Measurements from ENCODE around the gene TMPRSS11B.
A peak's percentile ranks its signal among the peaks of the same experiment; 100 is the strongest.

Gene TMPRSS11B

DNA sequence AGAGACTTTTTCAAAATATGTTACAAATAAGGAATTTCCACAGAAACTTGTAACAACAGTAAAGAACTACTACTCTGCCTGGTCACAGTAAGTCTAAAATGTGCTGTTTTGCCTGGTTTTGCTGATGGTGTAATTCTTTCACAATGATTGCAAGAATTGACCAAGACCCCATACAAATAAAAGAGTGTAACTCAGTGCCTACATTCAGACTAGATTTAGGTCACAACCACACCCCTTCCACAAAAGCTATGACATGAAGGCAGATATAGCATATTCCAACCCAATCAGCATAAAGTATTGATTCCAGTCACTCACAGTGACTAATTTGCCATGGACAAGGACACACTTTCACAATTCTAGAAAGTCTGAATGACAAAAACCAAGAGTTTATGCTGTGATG, 62.1 kb downstream of the TMPRSS11B start:
- no peak overlapping the region for H3K4me3 ChIP-seq (replicated peaks; ENCODE audit: low read depth, low read length)
- peak; percentile 2 for DNase-seq (ENCODE audit: low read depth)
- TF ChIP-seq, protein P1, sequence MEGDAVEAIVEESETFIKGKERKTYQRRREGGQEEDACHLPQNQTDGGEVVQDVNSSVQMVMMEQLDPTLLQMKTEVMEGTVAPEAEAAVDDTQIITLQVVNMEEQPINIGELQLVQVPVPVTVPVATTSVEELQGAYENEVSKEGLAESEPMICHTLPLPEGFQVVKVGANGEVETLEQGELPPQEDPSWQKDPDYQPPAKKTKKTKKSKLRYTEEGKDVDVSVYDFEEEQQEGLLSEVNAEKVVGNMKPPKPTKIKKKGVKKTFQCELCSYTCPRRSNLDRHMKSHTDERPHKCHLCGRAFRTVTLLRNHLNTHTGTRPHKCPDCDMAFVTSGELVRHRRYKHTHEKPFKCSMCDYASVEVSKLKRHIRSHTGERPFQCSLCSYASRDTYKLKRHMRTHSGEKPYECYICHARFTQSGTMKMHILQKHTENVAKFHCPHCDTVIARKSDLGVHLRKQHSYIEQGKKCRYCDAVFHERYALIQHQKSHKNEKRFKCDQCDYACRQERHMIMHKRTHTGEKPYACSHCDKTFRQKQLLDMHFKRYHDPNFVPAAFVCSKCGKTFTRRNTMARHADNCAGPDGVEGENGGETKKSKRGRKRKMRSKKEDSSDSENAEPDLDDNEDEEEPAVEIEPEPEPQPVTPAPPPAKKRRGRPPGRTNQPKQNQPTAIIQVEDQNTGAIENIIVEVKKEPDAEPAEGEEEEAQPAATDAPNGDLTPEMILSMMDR (IDR thresholded peaks at IDR 0.05; ENCODE audit: low read length, missing control alignments), result no peak

DNA sequence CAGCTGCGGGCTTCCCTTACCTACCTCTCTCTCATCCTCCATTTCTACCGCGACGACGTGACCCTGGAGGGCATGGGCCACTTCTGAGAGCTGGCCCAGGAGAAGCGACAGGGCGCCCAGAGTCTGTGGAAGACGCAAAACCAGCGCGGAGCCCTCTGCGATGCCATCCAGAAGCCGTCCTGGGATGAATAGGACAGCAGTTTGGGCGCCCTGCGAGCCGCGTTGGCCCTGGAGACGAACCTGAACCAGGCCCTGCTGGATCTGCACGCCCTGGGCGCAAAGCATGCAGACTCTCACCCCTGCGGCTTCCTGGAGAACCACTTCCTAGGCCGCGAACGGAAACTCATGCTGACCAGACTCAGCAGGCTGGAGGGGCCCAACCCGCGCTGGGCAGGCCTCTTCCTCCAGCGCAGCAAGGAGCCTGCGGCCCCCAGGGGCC, 63.1 kb downstream of the TMPRSS11B start:
- no peak for DNase-seq (ENCODE audit: low read depth)
- TF ChIP-seq, protein P1 (IDR thresholded peaks at IDR 0.05; ENCODE audit: low read length, missing control alignments), result no peak
- no peak overlapping the region for H3K4me3 ChIP-seq (replicated peaks; ENCODE audit: low read depth, low read length)

DNA sequence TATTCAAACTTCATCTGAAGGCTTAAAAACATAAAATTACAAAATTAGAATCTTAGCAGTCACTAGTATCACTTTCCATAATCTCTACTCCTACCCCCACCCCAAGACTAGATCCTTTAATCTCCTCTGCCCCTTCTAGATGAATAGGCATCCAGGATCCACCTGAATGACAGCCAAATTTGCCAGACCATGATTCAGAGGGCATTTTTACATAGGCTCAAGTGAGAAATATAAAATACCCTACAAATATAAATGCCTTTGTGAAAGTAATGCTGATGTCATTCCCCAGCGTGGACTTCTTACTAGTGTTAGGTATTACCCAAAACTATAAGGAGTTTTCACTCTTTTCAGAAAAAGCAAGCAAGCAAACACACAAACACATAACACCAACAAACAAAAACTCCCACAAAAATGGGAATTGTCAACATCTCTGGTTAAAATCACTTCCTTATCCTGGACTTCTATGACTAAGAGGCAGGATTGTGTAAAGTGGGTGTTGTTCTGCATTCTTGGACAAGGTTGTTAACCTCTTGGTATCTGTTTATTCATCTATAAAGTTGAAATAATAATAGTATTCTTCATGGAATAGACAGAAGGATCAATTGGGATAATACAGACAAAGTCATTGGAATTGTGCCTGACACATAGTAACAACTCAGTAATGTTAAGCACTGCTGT, 64.5 kb downstream of the TMPRSS11B start:
- TF ChIP-seq, protein P1 (IDR thresholded peaks at IDR 0.05; ENCODE audit: low read length, missing control alignments), result no peak
- peak; percentile 44 for DNase-seq (ENCODE audit: low read depth)
- no peak overlapping the region for H3K4me3 ChIP-seq (replicated peaks; ENCODE audit: low read depth, low read length)

DNA sequence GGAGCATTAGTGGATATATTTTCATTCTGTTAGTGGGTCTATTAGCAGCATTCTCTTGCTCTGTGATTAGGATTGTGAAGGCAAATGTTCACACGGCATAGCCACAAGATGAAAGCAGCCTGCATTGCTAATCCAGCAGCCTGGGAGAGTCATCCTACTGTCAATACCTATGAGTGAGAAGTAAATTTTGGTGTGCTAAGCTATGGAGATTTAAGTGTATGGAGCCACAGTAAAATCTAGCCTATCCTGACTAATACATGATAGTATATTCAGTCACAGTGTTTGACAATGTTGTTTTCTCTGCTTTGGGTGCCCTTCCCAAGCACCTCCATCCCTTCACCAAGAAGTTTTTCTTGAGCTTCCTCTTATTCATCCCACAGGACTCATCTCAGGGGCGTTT, 68.6 kb downstream of the TMPRSS11B start:
- TF ChIP-seq, protein P1 (IDR thresholded peaks at IDR 0.05; ENCODE audit: low read length, missing control alignments), result no peak
- no peak for DNase-seq (ENCODE audit: low read depth)

More for the DNA sequence above, 68.6 kb downstream of the TMPRSS11B start:
- H3K4me3 ChIP-seq (replicated peaks; ENCODE audit: low read depth, low read length), result no peak overlapping the region

Data from fibroblast of pulmonary artery (primary cell).